Activated T-cell treated with anti-CD3 and anti-CD28 coated beads for 1 hour (primary cell): ENCODE measurements around the gene INTS6.
A peak's percentile ranks its signal among the peaks of the same experiment; 100 is the strongest.
"Not testable (repeated sequence)": the region's sequence is repeated elsewhere in the genome, so short reads cannot be mapped to it uniquely, and the experiment has no call there.

Experiments
- DNase-seq: peaks from one replicate; pipeline ENCODE4 v3.0.0-alpha.2; 2020; ENCODE audit warnings: low read depth

INTS6 gene

DNA sequence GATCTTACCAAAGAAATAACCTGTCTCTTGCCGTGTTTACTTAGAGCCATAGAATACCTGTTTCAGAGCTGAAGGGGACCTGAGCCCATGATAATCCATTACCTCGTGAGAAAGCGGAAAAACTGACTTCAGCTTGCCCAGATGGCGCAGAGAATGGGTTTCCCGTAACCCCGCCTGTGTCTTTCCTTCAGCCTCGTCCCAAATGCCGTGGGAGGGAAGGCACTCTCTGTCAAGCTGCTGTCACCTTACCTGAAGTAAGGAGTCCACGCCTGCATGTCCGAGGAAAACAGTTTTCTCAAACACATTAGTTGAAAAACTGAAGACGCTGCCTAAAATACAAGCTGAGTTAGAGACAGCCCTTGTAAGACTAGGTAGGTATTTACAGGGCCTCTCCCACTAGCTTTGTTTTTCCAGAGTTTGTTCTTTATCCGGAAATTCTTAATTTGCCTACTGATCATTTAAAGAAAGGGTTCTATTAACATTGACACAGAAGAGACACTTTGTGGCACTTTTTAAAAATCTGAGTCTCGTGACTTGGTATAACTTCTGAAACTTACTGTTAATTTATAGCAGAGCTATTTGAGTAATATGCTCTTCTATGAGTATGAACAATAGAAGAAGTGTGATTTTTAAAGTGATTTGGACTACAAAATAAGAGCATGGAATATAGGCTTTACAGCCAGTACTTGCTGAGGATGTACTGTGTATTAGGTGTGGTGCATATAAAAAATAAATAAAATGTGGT lies 1.3 kb upstream of the INTS6 start:
- DNase-seq = peak; percentile 25

DNA sequence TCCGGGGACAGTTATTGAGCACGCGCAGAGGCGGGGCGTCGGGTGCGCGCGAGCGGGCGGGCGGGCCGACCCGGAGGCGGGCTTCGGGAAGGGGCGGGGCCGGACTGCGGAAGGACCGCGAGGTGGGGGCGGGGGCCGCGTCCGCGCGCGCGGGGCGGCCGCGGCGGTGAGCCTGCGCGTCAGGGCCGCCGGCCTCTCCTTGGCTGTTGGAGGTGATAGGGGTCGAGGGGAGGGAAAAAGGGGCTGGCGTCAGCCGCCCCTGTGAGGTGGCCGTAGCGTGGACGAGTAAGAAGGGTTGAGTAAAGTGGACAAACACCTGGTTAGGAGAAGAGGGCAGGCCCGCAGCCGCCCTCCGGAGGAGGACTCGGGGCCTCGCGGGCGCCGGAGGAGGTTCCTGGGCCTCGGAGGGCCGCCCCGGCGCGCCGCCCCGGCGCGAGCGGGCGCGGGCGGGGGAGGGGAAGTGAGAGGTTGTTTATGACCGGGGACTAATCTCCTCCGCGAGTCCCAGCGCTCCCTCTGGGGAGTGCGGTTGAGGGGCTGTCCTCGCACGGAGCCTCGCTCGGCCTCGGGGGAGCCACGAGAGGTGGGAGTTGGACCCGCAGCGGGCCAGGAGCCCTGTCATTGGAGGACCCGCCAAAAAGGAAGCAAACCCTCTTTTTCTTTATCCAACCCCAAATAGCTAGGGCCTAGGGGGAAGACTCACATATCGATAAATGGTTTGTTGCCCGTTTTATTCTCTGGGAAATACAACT lies 547 bp upstream of the INTS6 start:
- peak; percentile 72 for DNase-seq

DNA sequence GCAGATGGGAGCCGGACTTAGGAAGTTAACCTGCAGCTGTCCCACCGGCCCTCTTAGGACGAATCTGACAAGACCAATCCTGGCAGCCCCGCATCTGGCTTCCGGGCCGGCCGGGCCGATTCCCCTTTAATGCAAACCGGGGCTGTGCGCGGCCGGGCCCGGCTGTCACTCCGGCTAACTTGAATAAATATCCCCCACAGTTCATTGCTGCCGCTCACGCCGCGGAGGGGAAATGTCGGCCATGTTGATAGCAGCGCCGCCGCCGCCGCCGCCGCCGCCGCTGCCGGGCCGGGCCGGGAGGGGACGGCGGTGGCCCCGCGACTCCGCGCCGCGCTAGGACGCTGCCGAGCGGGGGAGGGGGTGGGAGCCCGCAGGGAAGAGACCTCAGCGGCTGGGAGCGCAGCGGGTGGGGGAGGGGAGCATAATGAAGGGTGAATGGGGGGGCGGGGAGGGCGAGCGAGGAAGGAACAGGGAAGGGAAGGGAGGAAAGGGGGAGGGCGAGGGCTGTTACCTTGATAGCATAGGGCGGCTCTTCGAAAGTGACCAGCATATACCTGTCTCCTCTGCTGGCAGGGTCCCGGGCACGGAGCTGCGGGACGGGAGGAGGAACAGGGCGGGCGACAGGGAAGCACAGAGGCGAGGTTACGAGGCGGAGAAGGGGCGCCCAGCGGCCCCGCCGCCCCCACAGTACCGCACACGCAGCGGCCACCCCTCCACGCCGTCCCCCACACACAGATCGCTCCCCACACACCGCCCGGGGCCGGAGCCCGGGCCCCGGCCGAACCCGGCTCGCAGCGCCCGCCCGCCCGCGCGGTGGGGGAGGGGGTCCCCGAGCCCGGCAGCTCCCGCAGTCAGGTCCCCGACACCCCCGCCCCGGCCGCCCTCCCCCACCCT lies 1.1 kb downstream of the INTS6 start:
- DNase-seq = peak; percentile 67

DNA sequence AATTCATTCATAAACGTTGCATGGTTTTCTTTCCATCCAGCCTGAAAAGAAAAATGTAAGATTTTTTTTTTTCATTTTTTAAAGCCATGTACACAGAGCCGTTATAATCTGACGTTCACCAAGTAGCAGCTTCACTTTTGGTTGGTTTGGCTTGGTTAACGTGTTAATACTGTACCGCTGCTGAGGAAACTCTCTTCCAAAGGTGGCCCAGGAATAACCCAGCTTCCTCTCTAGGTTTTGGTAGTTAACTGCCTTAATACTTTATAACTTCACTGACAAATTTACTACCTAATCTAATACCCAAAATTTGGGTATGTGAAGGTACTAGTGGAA lies 1.7 kb downstream of the INTS6 start:
- no peak for DNase-seq

DNA sequence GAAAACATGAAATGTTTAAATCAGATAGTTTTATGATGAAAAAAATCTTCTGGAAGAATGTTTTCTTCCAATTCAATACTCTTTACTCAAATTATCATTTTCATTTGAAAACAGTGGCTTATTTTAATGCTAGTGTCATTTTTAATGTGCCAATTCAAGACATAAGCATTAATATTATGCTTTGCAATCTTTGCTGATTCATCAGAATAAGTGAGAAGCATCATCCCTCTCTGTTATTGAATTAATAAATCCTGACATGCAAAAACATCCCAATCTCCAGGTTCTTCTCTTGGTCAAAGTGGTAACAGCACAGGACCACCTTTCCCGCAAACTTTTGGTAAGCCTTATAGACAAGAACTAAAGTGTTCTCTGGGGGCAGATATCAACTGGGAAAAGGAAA lies 3.8 kb downstream of the INTS6 start:
- no peak for DNase-seq

DNA sequence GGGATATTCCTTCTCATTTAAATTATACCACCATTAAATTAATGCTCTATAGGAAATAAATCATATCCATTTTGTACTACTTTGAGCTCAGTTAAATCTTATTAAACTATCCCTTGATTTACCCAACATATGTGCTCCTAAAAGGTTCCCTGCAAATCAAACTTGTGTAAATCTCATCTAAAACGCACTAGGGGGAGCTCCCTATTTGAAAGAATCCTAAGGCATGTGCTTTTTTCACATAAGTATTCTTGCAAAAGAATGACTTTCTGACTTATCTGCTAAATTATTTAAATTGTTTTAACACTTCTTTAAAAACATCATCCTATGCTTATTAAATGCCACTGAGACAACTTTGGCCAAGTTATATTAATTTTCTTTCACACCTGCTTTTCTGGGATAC lies 7.9 kb downstream of the INTS6 start:
- no peak for DNase-seq

DNA sequence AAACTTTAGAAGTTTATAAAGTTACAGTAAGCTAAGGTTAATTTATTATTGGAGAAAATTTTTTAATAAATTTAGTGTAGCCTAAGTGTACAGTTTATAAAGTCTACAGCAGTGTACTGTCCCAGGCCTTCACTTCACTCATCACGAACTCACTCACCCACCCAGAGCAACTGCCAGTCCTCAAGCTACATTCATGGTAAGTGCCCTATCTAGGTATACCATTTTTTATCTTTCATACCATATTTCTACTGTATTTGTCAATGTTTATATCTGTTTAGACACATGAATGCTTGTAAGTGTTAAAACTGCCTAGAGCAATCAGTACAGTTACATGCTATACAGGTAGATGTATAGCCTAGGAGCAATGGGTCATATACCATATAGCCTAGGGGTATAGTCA lies 12.5 kb downstream of the INTS6 start:
- no peak for DNase-seq

DNA sequence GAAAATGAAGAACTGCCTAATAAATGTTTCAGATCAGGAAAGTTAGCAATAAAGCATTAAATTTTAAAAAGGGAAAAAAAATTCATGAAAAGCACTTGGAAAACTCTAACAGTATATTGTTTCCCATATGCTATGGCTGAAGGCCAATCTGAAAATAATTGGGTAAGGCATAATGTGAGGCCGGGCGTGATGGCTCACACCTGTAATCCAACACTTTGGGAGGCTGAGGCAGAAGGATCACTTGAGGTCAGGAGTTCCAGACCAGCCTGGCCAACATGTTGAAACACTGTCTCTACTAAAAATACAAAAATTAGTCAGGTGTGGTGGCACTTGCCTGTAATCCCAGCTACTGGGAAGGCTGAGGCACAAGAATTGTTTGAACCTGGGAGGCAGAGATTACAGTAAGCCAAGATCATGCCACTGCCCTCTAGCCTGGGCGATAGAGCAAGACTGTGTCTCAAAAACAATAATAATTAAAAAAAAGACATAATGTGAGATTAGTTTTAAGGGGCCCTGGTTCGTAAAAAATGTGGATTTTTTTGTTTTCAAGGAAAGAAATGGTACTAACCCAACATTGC lies 15.2 kb downstream of the INTS6 start:
- no peak for DNase-seq

DNA sequence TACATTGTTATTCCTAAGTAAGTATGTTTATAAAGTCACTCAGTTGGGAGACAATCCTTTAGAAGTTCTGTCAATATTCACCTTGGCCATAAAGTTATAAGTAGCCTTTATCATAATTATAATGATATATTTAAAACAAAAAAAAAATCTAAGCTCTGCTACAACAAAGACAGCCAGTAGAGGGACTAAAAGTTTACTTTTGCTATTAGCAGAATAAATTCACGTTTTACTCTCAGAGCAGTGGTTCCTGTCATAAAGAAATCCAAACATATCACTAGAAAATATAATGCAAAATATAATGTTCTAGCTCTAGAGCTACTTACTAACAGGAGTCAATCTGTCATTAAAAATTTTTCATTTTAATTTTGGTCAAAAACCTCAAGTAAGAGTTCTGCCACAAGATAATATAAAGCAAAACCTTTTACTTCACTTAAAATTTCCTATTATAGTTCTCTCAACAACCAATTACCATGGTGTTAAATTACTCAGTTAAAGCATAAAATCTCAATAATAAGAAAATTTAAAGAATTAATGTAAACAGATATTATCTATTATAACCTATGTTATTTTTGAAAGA lies 17.7 kb downstream of the INTS6 start:
- no peak for DNase-seq

DNA sequence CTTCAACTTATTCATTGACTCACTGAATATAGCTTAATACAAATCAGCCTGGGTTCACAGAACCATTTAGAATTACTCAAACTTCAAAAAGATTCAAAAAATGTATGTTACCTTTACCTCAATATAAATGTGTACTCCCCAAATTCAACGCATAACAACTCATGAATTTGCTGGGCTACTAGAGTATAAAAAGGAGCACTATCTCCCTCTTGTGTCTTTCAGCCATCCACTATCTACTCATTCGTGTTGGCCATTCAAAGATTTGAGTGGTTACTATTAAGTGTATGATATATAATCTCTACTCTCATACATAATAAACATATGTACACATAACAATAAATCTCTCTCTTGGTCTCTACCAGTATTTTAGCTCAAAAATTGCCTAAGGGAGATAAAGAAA lies 20.3 kb downstream of the INTS6 start:
- no peak for DNase-seq

DNA sequence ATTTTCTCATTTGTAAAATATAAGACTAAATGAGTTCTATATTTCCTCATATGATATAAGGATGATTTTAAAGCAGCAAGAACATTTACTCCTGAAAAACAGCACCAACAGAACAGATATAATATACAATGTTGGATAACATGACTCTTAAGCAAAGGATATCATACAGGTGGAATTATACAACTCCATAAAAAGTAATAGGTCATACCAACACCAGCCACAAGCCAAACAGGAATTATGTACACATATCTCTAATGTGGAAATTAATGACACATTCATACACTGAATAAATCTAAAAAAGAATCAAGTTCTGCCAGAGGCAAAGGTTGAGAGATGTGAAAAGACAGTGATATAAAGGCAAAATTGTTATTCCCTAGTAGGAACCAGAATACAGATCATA lies 25.9 kb downstream of the INTS6 start:
- no peak for DNase-seq

DNA sequence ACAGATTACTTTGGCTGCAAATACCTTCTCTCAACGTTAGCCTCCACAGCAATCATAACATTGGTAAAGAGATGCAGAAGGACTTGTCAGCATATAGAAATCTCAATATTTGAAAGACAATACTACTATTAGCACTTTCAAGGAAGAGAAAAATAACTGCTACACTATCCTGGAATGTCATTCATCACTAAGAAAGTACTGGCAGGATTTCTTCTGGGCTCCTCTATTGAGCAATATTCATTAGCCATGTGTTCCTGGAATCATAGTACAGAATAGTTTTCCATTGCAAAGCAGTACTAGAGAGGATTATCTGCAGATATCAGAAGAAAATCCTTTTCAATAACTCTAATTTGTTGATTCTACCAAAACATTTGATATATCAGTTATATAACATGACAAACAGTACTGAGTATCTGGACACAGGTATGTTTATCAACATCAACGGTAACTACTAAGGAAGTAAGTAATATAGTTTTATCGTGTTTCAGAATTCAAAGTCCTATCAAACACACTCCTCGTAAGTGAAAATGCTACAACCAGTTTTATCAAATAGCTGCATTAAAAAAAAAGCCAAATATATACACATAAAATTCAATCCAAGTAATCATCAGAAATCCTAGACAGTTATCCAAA lies 27.3 kb downstream of the INTS6 start:
- no peak for DNase-seq

DNA sequence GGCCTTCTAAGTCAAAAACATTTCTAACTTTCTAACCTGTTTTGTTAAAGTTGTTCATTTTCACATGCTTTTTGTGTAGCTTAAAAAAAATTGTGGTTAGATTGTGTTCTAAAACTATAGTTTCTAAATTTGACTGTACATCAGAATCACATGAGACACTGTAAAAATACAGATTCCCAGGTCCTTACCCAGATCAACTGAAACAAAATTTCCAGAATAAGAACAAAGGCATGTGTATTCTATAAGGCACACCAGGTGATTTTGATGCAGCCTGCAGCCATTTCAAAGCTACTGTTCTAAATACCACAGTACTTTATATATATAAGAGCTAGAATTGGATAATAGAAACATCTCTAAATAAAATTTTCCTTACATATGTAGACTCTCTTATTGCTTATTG lies 29.1 kb downstream of the INTS6 start:
- no peak for DNase-seq

DNA sequence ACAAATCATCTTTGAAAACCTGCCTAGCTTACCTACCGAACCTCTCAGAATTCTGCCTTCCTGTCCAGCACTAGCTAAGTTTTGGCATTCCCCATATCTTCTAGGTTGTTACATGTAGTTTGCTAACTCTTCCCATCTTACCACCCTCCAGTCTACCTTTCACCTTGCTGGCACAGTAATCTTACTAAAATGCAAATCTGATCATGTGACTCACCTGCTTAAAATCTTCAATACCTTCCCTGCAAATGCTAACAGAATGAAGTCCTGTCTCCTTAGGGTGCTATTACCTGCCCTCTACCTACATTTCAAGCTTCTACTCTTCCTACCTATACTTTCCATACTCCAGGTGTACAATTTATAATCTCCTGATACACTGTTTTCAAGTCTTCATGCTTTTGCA lies 30.4 kb downstream of the INTS6 start:
- no peak for DNase-seq

DNA sequence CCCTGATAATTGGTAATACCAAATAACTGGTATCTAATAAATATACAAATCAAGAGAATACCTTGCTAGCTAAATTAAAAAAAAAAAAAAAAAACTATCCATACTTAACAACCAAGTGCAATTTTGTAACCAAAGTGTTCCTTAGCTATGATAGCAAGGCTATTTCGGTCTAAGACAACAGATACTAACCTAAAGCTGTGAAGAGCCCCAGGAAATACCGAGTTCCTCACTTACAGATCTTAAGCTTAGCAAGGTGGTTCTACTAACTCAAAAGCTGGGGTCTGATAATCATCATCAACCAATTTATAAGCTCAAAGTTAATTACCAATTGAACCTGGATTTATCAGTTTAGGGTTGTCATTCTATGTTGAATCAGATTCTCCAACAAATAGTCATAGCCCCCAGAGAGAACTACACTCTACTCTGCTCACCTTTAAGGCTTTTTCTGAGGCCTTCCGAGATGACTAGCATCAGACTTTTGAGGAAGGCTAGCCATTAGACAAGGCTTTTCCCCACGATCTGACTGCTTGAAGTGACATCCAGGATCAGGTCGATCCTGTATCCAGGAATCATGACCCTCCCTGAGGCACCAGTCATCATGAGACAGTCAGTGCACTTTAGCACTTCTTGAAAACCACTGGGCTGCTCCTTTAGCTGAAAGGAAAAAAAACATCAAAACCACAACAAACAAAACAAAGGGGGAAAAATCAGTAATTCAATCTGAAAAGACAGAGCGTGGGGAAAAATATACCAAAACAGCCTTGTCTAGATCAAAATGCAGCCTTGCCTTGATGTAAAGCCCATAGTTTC lies 31.9 kb downstream of the INTS6 start:
- no peak for DNase-seq

DNA sequence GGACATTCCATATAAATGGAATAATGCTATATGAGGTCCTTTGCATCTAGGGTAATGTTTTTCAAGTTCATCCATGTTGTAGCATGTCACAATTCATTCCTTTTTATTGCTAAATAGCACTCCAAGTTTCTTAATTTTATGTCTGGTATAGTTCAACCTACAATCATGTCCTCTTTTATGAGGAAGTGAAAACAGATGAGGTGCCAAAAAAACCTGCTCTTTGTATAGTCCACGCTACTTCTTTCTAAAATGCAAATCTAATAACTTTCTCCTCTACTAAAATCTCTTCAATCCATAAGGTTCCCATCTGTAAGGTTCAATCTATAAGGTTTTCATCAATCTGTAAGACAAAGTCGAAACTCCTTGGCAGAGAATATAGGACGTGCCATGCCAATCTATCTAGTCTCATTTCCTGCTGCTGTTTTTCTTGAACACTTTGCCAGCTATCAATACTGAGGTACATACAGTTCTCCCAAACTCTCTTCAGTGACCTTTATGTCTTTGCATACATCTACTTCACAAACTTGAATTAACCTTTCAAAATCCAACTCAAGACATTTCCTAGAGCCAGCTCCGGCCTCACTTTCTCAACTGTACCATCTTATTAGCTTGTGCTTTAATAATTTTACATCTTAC lies 33.7 kb downstream of the INTS6 start:
- no peak for DNase-seq

DNA sequence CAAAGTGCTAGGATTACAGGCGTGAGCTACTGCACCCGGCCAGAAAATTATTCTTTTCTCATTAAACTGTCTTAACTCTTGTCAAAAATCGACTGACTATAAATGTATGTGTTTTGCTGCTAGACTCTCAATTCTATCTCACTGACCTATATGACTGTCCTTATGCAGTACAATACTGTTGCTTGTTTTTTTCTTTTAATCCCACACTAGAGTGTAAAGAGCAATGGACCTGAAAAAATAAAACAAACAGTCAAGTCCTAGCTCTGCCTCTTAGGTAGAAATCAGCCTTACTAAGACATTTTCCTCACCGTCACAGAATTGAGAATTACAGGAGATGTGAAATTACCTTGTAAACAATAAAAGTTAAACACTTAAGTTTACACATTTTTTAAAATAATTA lies 35.1 kb downstream of the INTS6 start:
- DNase-seq = no peak

DNA sequence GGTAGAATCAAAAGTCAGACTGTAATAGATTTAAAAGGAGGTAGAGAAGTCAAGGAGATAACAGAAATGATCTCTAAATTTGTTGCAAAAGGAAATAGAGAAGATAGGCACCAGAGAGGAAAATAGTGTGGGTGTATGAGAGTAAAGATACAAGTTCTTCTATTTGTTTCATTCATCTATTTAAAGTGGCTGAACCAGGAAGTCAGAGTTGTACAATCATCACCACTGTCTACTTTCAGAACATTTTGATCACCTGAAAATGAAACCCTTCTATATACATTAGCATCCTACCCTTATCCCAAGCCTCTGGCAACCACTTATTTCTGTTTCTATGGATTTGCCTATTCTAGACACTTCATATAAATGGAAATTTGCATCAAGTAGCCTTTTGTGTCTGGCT lies 36.7 kb downstream of the INTS6 start:
- no peak for DNase-seq

DNA sequence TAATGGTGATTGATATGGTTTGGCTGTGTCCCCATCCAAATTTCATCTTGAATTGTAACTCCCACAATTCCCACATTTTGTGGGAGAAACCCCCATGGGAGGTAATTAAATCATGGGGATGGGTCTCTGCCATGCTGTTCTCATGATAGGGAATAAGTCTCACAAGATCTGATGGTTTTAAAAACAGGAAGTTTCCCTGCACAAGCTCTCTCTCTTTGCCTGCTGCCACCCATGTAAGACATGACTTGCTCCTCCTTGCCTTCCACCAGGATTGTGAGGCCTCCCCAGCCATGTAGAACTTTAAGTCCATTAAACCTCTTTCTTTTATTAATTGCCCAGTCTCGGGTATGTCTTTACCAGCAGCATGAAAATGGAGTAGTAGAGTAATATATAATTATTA lies 37.5 kb downstream of the INTS6 start:
- DNase-seq = not testable (repeated sequence)

DNA sequence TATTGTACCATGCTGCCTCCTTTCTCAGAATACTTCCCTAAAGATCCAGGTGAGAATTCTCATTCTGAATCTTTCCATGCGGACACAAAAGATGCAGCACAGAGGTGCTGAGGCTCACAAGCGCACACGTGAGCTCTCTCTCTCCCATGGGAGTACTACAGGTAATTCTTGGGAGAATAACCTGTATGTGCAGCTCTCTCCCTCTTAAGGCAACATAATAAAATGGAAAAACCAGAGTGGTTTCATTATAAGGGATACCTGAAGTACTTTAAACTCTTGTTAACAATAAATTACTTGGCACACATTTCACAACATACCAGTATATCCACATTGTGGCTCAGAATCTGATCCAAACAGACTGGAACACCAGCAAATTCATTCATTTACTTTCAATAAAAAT lies 40.4 kb downstream of the INTS6 start:
- no peak for DNase-seq
